SK-N-MC (cell line): Measurements from ENCODE around the gene ESRRB.

Source experiments
- EZH2 ChIP-seq: fragments of 200-600 bp; sonication (generic); IDR thresholded peaks from one replicate; pipeline ENCODE4 v1.6.1; 2017; ENCODE audit warnings: antibody characterized with exemption
- FOXP2 ChIP-seq: optimal IDR thresholded peaks from 2 replicates; pipeline ENCODE3; 2011; ENCODE audit warnings: mild to moderate bottlenecking, moderate library complexity; ENCODE audit not compliant: insufficient read depth; ENCODE audit errors: extremely low read length, control extremely low read depth
- POLR2AphosphoS5 ChIP-seq: IDR thresholded peaks from 2 replicates; pipeline ENCODE4 v1.6.1; 2012; ENCODE audit warnings: mild to moderate bottlenecking, low read depth, low read length, borderline replicate concordance

DNA sequence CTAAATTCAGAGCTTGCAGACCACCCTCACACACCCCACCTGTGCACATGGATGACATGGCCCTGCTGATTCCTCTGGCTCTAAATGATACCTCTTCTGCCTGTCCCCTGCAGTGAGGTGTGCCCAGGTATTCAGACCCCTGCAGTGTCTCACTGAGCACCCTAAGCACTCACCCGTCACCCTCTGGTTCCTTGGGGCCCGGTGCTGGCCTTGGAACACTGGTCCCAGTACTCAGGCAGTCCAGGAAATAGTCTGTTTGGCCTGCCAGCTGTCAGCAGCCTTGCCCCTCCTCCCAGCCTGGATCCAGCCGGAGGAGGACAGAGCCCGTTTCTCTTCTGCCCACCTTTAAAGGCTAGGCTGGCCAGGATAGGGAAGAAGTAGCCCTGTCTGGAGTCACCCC lies 44.9 kb downstream of the ESRRB start:
- no peak for TF ChIP-seq POLR2AphosphoS5
- no peak for TF ChIP-seq EZH2
- no peak for TF ChIP-seq FOXP2
